GM19468 (cell line): ENCODE data around the gene C19orf67.
A peak's percentile ranks its signal among the peaks of the same experiment; 100 is the strongest.

ENCODE experiments used
- ATAC-seq: cut with Tn5 transposase; IDR thresholded peaks from one replicate; pipeline ENCODE4 v1.9.1; 2021; ENCODE audit warnings: mild to moderate bottlenecking, moderate library complexity, moderate number of reproducible peaks; ENCODE audit not compliant: unreplicated experiment; ENCODE audit errors: extremely low read depth

Gene C19orf67

GRCh38 chr19:14111486-14111885 is 25.9 kb upstream of the C19orf67 start:
- no peak for ATAC-seq

GRCh38 chr19:14110650-14111049 is 25.1 kb upstream of the C19orf67 start:
- no peak for ATAC-seq

GRCh38 chr19:14107581-14108461 is 22.2 kb upstream of the C19orf67 start:
- no peak for ATAC-seq

GRCh38 chr19:14106840-14107239 is 21.3 kb upstream of the C19orf67 start:
- no peak for ATAC-seq

- no peak for ATAC-seq
Observed at GRCh38 chr19:14105680-14106079, 20.1 kb upstream of the C19orf67 start.

GRCh38 chr19:14103310-14103709 is 17.7 kb upstream of the C19orf67 start:
- ATAC-seq = no peak

- no peak for ATAC-seq
Observed at GRCh38 chr19:14102756-14103155, 17.2 kb upstream of the C19orf67 start.

GRCh38 chr19:14102102-14102696 is 16.6 kb upstream of the C19orf67 start:
- no peak for ATAC-seq

GRCh38 chr19:14101003-14101545 is 15.5 kb upstream of the C19orf67 start:
- ATAC-seq = no peak

- no peak for ATAC-seq
Observed at GRCh38 chr19:14097532-14098151, 12.1 kb upstream of the C19orf67 start.

GRCh38 chr19:14096272-14096992 is 10.8 kb upstream of the C19orf67 start:
- no peak for ATAC-seq

- ATAC-seq = no peak
Observed at GRCh38 chr19:14094854-14095253, 9.3 kb upstream of the C19orf67 start.

GRCh38 chr19:14093117-14093823 is 7.7 kb upstream of the C19orf67 start:
- ATAC-seq = no peak

- no peak for ATAC-seq
Observed at GRCh38 chr19:14091813-14092462, 6.4 kb upstream of the C19orf67 start.

GRCh38 chr19:14091081-14091812 is 5.7 kb upstream of the C19orf67 start:
- ATAC-seq = peak; percentile 37

GRCh38 chr19:14090509-14091080 is 5.0 kb upstream of the C19orf67 start, which contains the start of gene SAMD1:
Gene SAMD1, minus strand, starts transcription at chr19:14090751.
- ATAC-seq = no peak

- no peak for ATAC-seq
Observed at GRCh38 chr19:14089662-14090508, 4.3 kb upstream of the C19orf67 start.

- no peak for ATAC-seq
Observed at GRCh38 chr19:14089412-14089661, 3.8 kb upstream of the C19orf67 start.
